Omental fat pad (tissue), 4 donors: Measurements from ENCODE around the gene ALKBH4. TPM values are rescaled to one million over a fixed set of nuclear protein-coding genes. Genes with fewer than 3 reads are reported as not detected.

Source experiments
- ATAC-seq: fragments of 150-250 bp; one replicate; pipeline ENCODE4 v1.9.1; 2016; ENCODE audit warnings: mild to moderate bottlenecking, moderate library complexity; ENCODE audit not compliant: low FRiP score
- DNase-seq: peaks from one replicate; pipeline ENCODE4 v3.0.0-alpha.2; 2019; ENCODE audit warnings: low spot score
- total RNA-seq, 4 donors: library from RNA; depleted of rRNA; stranded (reverse); fragments of >200 nt; gene quantifications; one replicate each; pipeline ENCODE4 v1.1.0, GENCODE V29; 2016
- TF ChIP-seq, protein P1 (sequence below), 3 donors: fragments of 450-650 bp; IDR thresholded peaks; one replicate each; pipeline ENCODE4 v1.5.1; 2016 to 2017; ENCODE audit warnings: antibody characterized with exemption in 3 of 3, mild to moderate bottlenecking in 3 of 3, moderate library complexity in 2 of 3

Gene ALKBH4
- total RNA-seq, 4 donors from 2014 or later = 7.9 to 12.6 (median 9.7) TPM

GRCh38 chr7:102407910-102408309 is 56.8 kb downstream of the ALKBH4 start:
- TF ChIP-seq, protein P1, sequence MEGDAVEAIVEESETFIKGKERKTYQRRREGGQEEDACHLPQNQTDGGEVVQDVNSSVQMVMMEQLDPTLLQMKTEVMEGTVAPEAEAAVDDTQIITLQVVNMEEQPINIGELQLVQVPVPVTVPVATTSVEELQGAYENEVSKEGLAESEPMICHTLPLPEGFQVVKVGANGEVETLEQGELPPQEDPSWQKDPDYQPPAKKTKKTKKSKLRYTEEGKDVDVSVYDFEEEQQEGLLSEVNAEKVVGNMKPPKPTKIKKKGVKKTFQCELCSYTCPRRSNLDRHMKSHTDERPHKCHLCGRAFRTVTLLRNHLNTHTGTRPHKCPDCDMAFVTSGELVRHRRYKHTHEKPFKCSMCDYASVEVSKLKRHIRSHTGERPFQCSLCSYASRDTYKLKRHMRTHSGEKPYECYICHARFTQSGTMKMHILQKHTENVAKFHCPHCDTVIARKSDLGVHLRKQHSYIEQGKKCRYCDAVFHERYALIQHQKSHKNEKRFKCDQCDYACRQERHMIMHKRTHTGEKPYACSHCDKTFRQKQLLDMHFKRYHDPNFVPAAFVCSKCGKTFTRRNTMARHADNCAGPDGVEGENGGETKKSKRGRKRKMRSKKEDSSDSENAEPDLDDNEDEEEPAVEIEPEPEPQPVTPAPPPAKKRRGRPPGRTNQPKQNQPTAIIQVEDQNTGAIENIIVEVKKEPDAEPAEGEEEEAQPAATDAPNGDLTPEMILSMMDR (IDR thresholded peaks at IDR 0.05) = no peak
- no peak for DNase-seq

More at GRCh38 chr7:102407910-102408309, 56.8 kb downstream of the ALKBH4 start:
- no peak for ATAC-seq

Other genes starting within 250 kb of the ALKBH4 start
- gene SH2B2, start 178.0 kb downstream of the ALKBH4 start, total RNA-seq = 10 to 100 TPM in 1 of 4 donors, 1 to 10 TPM in 3; 2.8 to 21.3 (median 6.3) TPM
- gene SPDYE6, start 108.4 kb downstream of the ALKBH4 start, total RNA-seq = not detected
- gene PRKRIP1, start 68.5 kb downstream of the ALKBH4 start, total RNA-seq = 10 to 100 TPM; 15.6 to 29.9 (median 20.2) TPM
- 10 to 100 TPM; 11.4 to 31.6 (median 26.6) TPM for gene ORAI2, start 31.3 kb downstream of the ALKBH4 start, total RNA-seq
- 10 to 100 TPM in 3 of 4 donors, 1 to 10 TPM in 1; 9.8 to 19.3 (median 11.4) TPM for gene LRWD1, start 121 bp upstream of the ALKBH4 start, total RNA-seq
- 10 to 100 TPM; 15.4 to 26.6 (median 18.3) TPM for gene POLR2J, start 14.1 kb upstream of the ALKBH4 start, total RNA-seq
- 1 to 10 TPM; 5.0 to 9.1 (median 6.7) TPM for gene RASA4B, start 52.9 kb upstream of the ALKBH4 start, total RNA-seq
- 10 to 100 TPM in 1 of 4 donors, 1 to 10 TPM in 3; 1.6 to 11.7 (median 5.6) TPM for gene UPK3BL2, start 78.8 kb upstream of the ALKBH4 start, total RNA-seq
- not detected for gene SPDYE2, start 86.4 kb upstream of the ALKBH4 start, total RNA-seq
- 10 to 100 TPM; 20.5 to 30.7 (median 25.6) TPM for gene POLR2J3, start 107.7 kb upstream of the ALKBH4 start, total RNA-seq
- gene RASA4, start 151.9 kb upstream of the ALKBH4 start, total RNA-seq = 10 to 100 TPM; 13.9 to 56.0 (median 25.5) TPM
- gene UPK3BL1, start 177.9 kb upstream of the ALKBH4 start, total RNA-seq = 10 to 100 TPM; 13.6 to 32.0 (median 26.2) TPM
- not detected for gene SPDYE2B, start 185.5 kb upstream of the ALKBH4 start, total RNA-seq
- 1 to 10 TPM; 1.9 to 7.0 (median 3.3) TPM for gene POLR2J2, start 206.8 kb upstream of the ALKBH4 start, total RNA-seq